Astrocyte of the cerebellum (primary cell): ENCODE data around the gene TAAR1.

Source experiments
- DNase-seq: peaks from one replicate; pipeline ENCODE4 v3.0.0-alpha.2; 2011; ENCODE audit warnings: low read depth
- H3K4me3 ChIP-seq: 2 replicates; pipeline ENCODE4 v1.5.1; 2011; ENCODE audit warnings: mild to moderate bottlenecking, low read depth, low read length, moderate library complexity
- CTCF ChIP-seq: IDR thresholded peaks from 2 replicates; pipeline ENCODE4 v1.5.1; 2012; ENCODE audit warnings: low read length, low read depth, moderate library complexity, mild to moderate bottlenecking; ENCODE audit errors: missing control alignments
- in situ Hi-C: cut with HindIII; loops from 2 replicates; pipeline ENCODE4 v1.10.0; 2017; ENCODE audit warnings: low sequenced_read_pairs

Gene TAAR1

GRCh38 chr6:132623106-132623845 lies 35.7 kb downstream of the TAAR1 start:
- in situ Hi-C loops = no loop called here
- no peak for TF ChIP-seq CTCF
- DNase-seq = no peak
- H3K4me3 ChIP-seq = no peak overlapping the region

- no peak overlapping the region for H3K4me3 ChIP-seq
- DNase-seq = no peak
- no peak for TF ChIP-seq CTCF
- in situ Hi-C loops = no loop called here
Observed at GRCh38 chr6:132616677-132617076, 42.3 kb downstream of the TAAR1 start.

GRCh38 chr6:132614554-132614953 lies 44.4 kb downstream of the TAAR1 start:
- DNase-seq = no peak
- in situ Hi-C loops = no loop called here
- H3K4me3 ChIP-seq = no peak overlapping the region
- TF ChIP-seq CTCF = no peak

GRCh38 chr6:132612449-132613108 lies 46.4 kb downstream of the TAAR1 start:
- in situ Hi-C loops = no loop called here
- H3K4me3 ChIP-seq = no peak overlapping the region
- no peak for TF ChIP-seq CTCF
- no peak for DNase-seq

GRCh38 chr6:132611616-132612015 lies 47.4 kb downstream of the TAAR1 start:
- no peak overlapping the region for H3K4me3 ChIP-seq
- in situ Hi-C loops = no loop called here
- DNase-seq = no peak
- TF ChIP-seq CTCF = no peak

- in situ Hi-C loops = no loop called here
- H3K4me3 ChIP-seq = no peak overlapping the region
- TF ChIP-seq CTCF = no peak
- DNase-seq = no peak
Observed at GRCh38 chr6:132607544-132608233, 51.3 kb downstream of the TAAR1 start.
